Nephron (organoid): Measurements from ENCODE around the gene TECPR1.

Experiments
- H3K27ac Mint-ChIP-seq, 3 experiments: 2 replicates each; pipeline ENCODE4 v1.8.0; 2020; ENCODE audit warnings: mixed read lengths in 3 of 3, mild to moderate bottlenecking in 2 of 3, moderate library complexity in 1 of 3
- H3K27me3 Mint-ChIP-seq: 2 replicates; pipeline ENCODE4 v1.8.0; 2021; ENCODE audit warnings: low read depth, mild to moderate bottlenecking, moderate library complexity, mixed read lengths
- H3K36me3 Mint-ChIP-seq: 2 replicates; pipeline ENCODE4 v1.8.0; 2020; ENCODE audit warnings: low read depth, mixed read lengths
- H3K4me1 Mint-ChIP-seq: 2 replicates; pipeline ENCODE4 v1.8.0; 2020; ENCODE audit warnings: mixed read lengths
- H3K4me3 Mint-ChIP-seq, 3 experiments: 2 replicates each; pipeline ENCODE4 v1.8.0; 2020; ENCODE audit warnings: mild to moderate bottlenecking in 3 of 3, mixed read lengths in 3 of 3, moderate library complexity in 2 of 3
- H3K9me3 Mint-ChIP-seq: 2 replicates; pipeline ENCODE4 v1.8.0; 2020; ENCODE audit warnings: mixed read lengths
- CTCF ChIP-seq, 3 experiments: fragments of 200-600 bp; sonication (generic); IDR thresholded peaks; one replicate each; pipeline ENCODE4 v1.5.0; 2021; ENCODE audit warnings: antibody characterized with exemption in 3 of 3; ENCODE audit not compliant: unreplicated experiment in 3 of 3

TECPR1 gene

GRCh38 chr7:98240961-98241673 lies 10.9 kb downstream of the TECPR1 start:
- Mint-ChIP-seq H3K36me3 (peaks cover 18% of the 10 kb centered on the region), H3K27ac (no peak overlapping the region), H3K9me3 (no peaks in the 10 kb centered on the region), H3K27me3 (no peaks in the 10 kb centered on the region), H3K4me1 (no peaks in the 10 kb centered on the region), H3K4me3 (no peak overlapping the region)
- TF ChIP-seq CTCF (IDR thresholded peaks at IDR 0.05; ENCODE audit: unreplicated experiment in 3 of 3), result peak; percentile 45 to 67 (median 66)

- Mint-ChIP-seq H3K36me3 (peaks cover 22% of the 10 kb centered on the region), H3K27ac (no peak overlapping the region), H3K9me3 (no peaks in the 10 kb centered on the region), H3K27me3 (no peaks in the 10 kb centered on the region), H3K4me3 (no peak overlapping the region), H3K4me1 (no peaks in the 10 kb centered on the region)
- TF ChIP-seq CTCF (IDR thresholded peaks at IDR 0.05; ENCODE audit: unreplicated experiment in 3 of 3), result no peak
These were observed 13.1 kb downstream of the TECPR1 start for GRCh38 chr7:98238976-98239375.

- Mint-ChIP-seq H3K9me3 (no peaks in the 10 kb centered on the region), H3K36me3 (peaks cover 22% of the 10 kb centered on the region), H3K4me3 (no peak overlapping the region), H3K4me1 (no peaks in the 10 kb centered on the region), H3K27ac (no peak overlapping the region), H3K27me3 (no peaks in the 10 kb centered on the region)
- no peak for TF ChIP-seq CTCF (IDR thresholded peaks at IDR 0.05; ENCODE audit: unreplicated experiment in 3 of 3)
These were observed 14.0 kb downstream of the TECPR1 start for GRCh38 chr7:98238076-98238475.

GRCh38 chr7:98236355-98237185 lies 15.5 kb downstream of the TECPR1 start:
- peaks cover 22% of the 10 kb centered on the region for H3K36me3 Mint-ChIP-seq
- no peak overlapping the region for H3K27ac Mint-ChIP-seq
- TF ChIP-seq CTCF (IDR thresholded peaks at IDR 0.05; ENCODE audit: unreplicated experiment in 3 of 3), result no peak
- H3K27me3 Mint-ChIP-seq, result no peaks in the 10 kb centered on the region
- no peaks in the 10 kb centered on the region for H3K9me3 Mint-ChIP-seq
- H3K4me1 Mint-ChIP-seq, result no peaks in the 10 kb centered on the region
- no peak overlapping the region for H3K4me3 Mint-ChIP-seq

- H3K4me3 Mint-ChIP-seq, result no peak overlapping the region
- H3K27me3 Mint-ChIP-seq, result no peaks in the 10 kb centered on the region
- H3K9me3 Mint-ChIP-seq, result no peaks in the 10 kb centered on the region
- peaks cover 17% of the 10 kb centered on the region for H3K36me3 Mint-ChIP-seq
- no peak overlapping the region for H3K27ac Mint-ChIP-seq
- TF ChIP-seq CTCF (IDR thresholded peaks at IDR 0.05; ENCODE audit: unreplicated experiment in 3 of 3), result no peak
- no peaks in the 10 kb centered on the region for H3K4me1 Mint-ChIP-seq
These were observed 16.1 kb downstream of the TECPR1 start for GRCh38 chr7:98235901-98236300.
